Muscle layer of duodenum (tissue), 2 donors: ENCODE data around the gene CRTC2.

Experiments used
- H3K27ac ChIP-seq: one replicate; pipeline ENCODE4 v1.7.0; 2013; ENCODE audit warnings: mild to moderate bottlenecking, low read length
- H3K27me3 ChIP-seq: one replicate; pipeline ENCODE4 v1.7.0; 2013; ENCODE audit warnings: low read depth, mild to moderate bottlenecking, control low read depth, low read length
- H3K36me3 ChIP-seq, 2 donors: one replicate each; pipeline ENCODE4 v1.7.0; 2013; ENCODE audit warnings: low read length in 2 of 2, control low read depth in 1 of 2, mild to moderate bottlenecking in 1 of 2; ENCODE audit not compliant: insufficient read depth in 2 of 2, control insufficient read depth in 1 of 2
- H3K4me1 ChIP-seq, 2 donors: one replicate each; pipeline ENCODE4 v1.7.0; 2013; ENCODE audit warnings: low read length in 2 of 2, mild to moderate bottlenecking in 2 of 2, control low read depth in 1 of 2, moderate library complexity in 1 of 2; ENCODE audit not compliant: insufficient read depth in 2 of 2, control insufficient read depth in 1 of 2
- H3K4me3 ChIP-seq, 2 donors: one replicate each; pipeline ENCODE4 v1.7.0; 2013; ENCODE audit warnings: low read length in 2 of 2, low read depth in 1 of 2, mild to moderate bottlenecking in 1 of 2
- H3K9me3 ChIP-seq, 2 donors: one replicate each; pipeline ENCODE4 v1.7.0; 2013; ENCODE audit warnings: low read length in 2 of 2, control low read depth in 1 of 2, mild to moderate bottlenecking in 1 of 2; ENCODE audit not compliant: control insufficient read depth in 1 of 2
- donor health status: healthy.

The CRTC2 gene

GRCh38 chr1:153903841-153904455, 54.5 kb downstream of the CRTC2 start:
- Histone ChIP-seq H3K27ac (no peak overlapping the region), H3K9me3 (no peaks in the 10 kb centered on the region), H3K36me3 (peaks cover 2 to 5% of the 10 kb centered on the region in 2 donors), H3K4me1 (no peaks in the 10 kb centered on the region), H3K4me3 (no peak overlapping the region), H3K27me3 (no peaks in the 10 kb centered on the region)

GRCh38 chr1:153899509-153899908, 58.9 kb downstream of the CRTC2 start:
- Histone ChIP-seq H3K9me3 (no peaks in the 10 kb centered on the region), H3K36me3 (peaks cover 4 to 5% of the 10 kb centered on the region in 2 donors), H3K4me1 (no peaks in the 10 kb centered on the region), H3K4me3 (no peak overlapping the region), H3K27me3 (no peaks in the 10 kb centered on the region), H3K27ac (no peak overlapping the region)
